Upper lobe of left lung (tissue), 6 donors: ENCODE data around the gene GRIK4. TPM values are rescaled to one million over a fixed set of nuclear protein-coding genes. Genes with fewer than 3 reads are reported as not detected.
A peak's percentile ranks its signal among the peaks of the same experiment; 100 is the strongest.

ENCODE experiments used
- ATAC-seq, 2 donors: fragments of 200-7000 bp; cut with Tn5 transposase; one replicate each; pipeline ENCODE4 v1.9.1; 2022; ENCODE audit warnings: mild to moderate bottlenecking in 2 of 2, moderate library complexity in 2 of 2; ENCODE audit not compliant: low FRiP score in 2 of 2
- DNase-seq, 2 donors: peaks; one replicate each; pipeline ENCODE4 v3.0.0-alpha.2; 2019 to 2020
- H3K27ac ChIP-seq, 4 donors: fragments of 200-600 bp; sonication (generic); one replicate each; pipeline ENCODE4 v1.5.1; 2016 to 2019
- H3K27me3 ChIP-seq, 4 donors: fragments of 200-600 bp; sonication (generic); one replicate each; pipeline ENCODE4 v1.5.1; 2017 to 2019
- H3K36me3 ChIP-seq, 4 donors: fragments of 200-600 bp; sonication (generic); one replicate each; pipeline ENCODE4 v1.5.1; 2016 to 2019
- H3K4me1 ChIP-seq, 4 donors: fragments of 200-600 bp; sonication (generic); one replicate each; pipeline ENCODE4 v1.5.1; 2018 to 2019
- H3K4me3 ChIP-seq, 4 donors: fragments of 200-600 bp; sonication (generic); one replicate each; pipeline ENCODE4 v1.5.1; 2017 to 2019; ENCODE audit warnings: mild to moderate bottlenecking in 2 of 4, moderate library complexity in 1 of 4
- H3K9me3 ChIP-seq, 4 donors: fragments of 200-600 bp; sonication (generic); one replicate each; pipeline ENCODE4 v1.5.1; 2018 to 2019
- CTCF ChIP-seq, 6 experiments: fragments of 450-650 bp in 4 of 6; fragments of 200-600 bp in 2 of 6; sonication (generic) in 2 of 6; IDR thresholded peaks; one replicate each; pipeline ENCODE4 v1.5.1; 2016 to 2019; ENCODE audit warnings: antibody characterized with exemption in 6 of 6
- EP300 ChIP-seq, 4 donors: sonication (generic); formaldehyde crosslinking; IDR thresholded peaks; one replicate each; pipeline ENCODE4 v1.5.1; 2017; ENCODE audit warnings: antibody characterized with exemption in 4 of 4, control low read depth in 2 of 4
- POLR2A ChIP-seq, 4 donors: fragments of 450-650 bp; IDR thresholded peaks; one replicate each; pipeline ENCODE4 v1.5.1; 2016 to 2017; ENCODE audit warnings: antibody characterized with exemption in 4 of 4, mild to moderate bottlenecking in 2 of 4
- POLR2AphosphoS5 ChIP-seq, 2 donors: sonication (generic); formaldehyde crosslinking; IDR thresholded peaks; one replicate each; pipeline ENCODE4 v1.5.1; 2017; ENCODE audit warnings: antibody characterized with exemption in 2 of 2
- WGBS, 2 donors: methylation state at CpG; one replicate each; pipeline ENCODE4 v1.1.5; 2017 to 2018; 5-methylcytosine and 5-hydroxymethylcytosine counted together
- total RNA-seq, 6 donors: library from RNA; depleted of rRNA in 4 of 6; stranded (reverse); fragments of >200 nt in 4 of 6; gene quantifications; one replicate each; pipeline versions ENCODE4 v1.1.0 to v1.2.1, GENCODE V29; 2016 to 2021
- donor health status: DM: no; HTN: no; CAD: no; lungs with moderate emphysema.
- donor health status: DM: no; HTN: yes; CAD: no; lungs with severe emphysema.

The GRIK4 gene
- total RNA-seq, 6 donors from 2014 or later, result 0.30 to 8.4 (median 0.78) TPM

- H3K27me3 ChIP-seq, result no peaks in the 10 kb centered on the region
- no peaks in the 10 kb centered on the region for H3K36me3 ChIP-seq
- H3K4me3 ChIP-seq, result no peak overlapping the region
- 58 to 60% methylated on average over 8 to 16 of the region's 16 CpGs for WGBS, 2 donors
- no peaks in the 10 kb centered on the region for H3K4me1 ChIP-seq
- no peak for DNase-seq
- peak in 1 of 2 donors; percentile 30 for ATAC-seq
- H3K9me3 ChIP-seq, result no peaks in the 10 kb centered on the region
- no peak for TF ChIP-seq EP300 (IDR thresholded peaks at IDR 0.05)
- no peak for TF ChIP-seq POLR2A (IDR thresholded peaks at IDR 0.05)
- TF ChIP-seq POLR2AphosphoS5 (IDR thresholded peaks at IDR 0.05), result no peak
- TF ChIP-seq CTCF (IDR thresholded peaks at IDR 0.05), result no peak
- H3K27ac ChIP-seq, result peak overlapping the region in 1 of 4 donors; percentile 23
Observed at GRCh38 chr11:120532082-120532831, 20.7 kb downstream of the GRIK4 start.

GRCh38 chr11:120532832-120533196 lies 21.3 kb downstream of the GRIK4 start:
- DNase-seq (no peak), ATAC-seq (no peak)
- Histone ChIP-seq H3K4me3 (no peak overlapping the region), H3K9me3 (no peaks in the 10 kb centered on the region), H3K36me3 (no peaks in the 10 kb centered on the region), H3K27me3 (no peaks in the 10 kb centered on the region), H3K4me1 (no peaks in the 10 kb centered on the region), H3K27ac (peak overlapping the region in 1 of 4 donors; percentile 23)
- 59% methylated on average over 5 of the region's 5 CpGs for WGBS, 2 donors
- TF ChIP-seq EP300 (IDR thresholded peaks at IDR 0.05), result no peak
- no peak for TF ChIP-seq POLR2A (IDR thresholded peaks at IDR 0.05)
- TF ChIP-seq CTCF (IDR thresholded peaks at IDR 0.05), result no peak
- no peak for TF ChIP-seq POLR2AphosphoS5 (IDR thresholded peaks at IDR 0.05)

DNA sequence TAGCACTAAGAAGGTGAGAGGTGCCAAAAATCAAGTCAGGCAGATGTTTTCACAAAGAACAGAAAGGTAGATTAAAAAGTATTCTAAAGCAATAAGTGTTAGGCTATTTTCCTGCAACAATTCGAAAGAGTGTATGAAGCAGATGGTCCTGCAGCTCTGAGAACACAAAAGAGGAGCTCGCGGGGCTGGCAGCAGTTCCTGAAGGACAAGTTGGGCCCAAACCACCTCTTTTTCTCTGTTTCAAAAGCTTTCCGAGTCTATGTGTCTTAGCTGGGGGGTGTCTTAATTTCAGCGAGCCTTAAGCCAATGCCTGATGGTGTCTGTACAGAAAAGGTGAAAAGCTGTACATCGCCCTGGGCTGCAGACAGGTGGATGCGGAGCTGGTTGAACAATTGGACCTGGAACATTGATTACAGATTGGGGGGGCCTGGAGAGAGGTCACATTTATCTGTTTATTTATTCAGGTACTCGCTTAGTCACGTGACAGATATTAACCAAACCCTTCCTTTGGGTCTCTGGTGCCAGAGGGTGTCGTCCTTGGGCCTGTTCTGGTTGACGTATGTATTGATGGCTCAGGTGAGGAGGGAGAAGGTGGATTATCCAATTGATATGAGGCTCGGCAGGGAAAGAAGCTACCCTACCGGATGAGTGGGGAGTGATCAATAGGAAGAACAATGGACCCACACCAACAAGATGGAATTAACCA lies 24.7 kb downstream of the GRIK4 start:
- Histone ChIP-seq H3K4me3 (no peak overlapping the region), H3K9me3 (no peaks in the 10 kb centered on the region), H3K4me1 (no peaks in the 10 kb centered on the region), H3K36me3 (no peaks in the 10 kb centered on the region), H3K27ac (no peak overlapping the region), H3K27me3 (no peaks in the 10 kb centered on the region)
- no peak for DNase-seq
- no peak for ATAC-seq
- 91 to 94% methylated on average over 13 of the region's 13 CpGs for WGBS, 2 donors
- TF ChIP-seq EP300 (IDR thresholded peaks at IDR 0.05), result no peak
- no peak for TF ChIP-seq CTCF (IDR thresholded peaks at IDR 0.05)
- TF ChIP-seq POLR2A (IDR thresholded peaks at IDR 0.05), result no peak
- TF ChIP-seq POLR2AphosphoS5 (IDR thresholded peaks at IDR 0.05), result no peak

GRCh38 chr11:120536797-120537169 lies 25.2 kb downstream of the GRIK4 start:
- ATAC-seq, result no peak
- DNase-seq, result peak in 1 of 2 donors; percentile 53
- Histone ChIP-seq H3K36me3 (no peaks in the 10 kb centered on the region), H3K9me3 (peaks cover 0 to 3% (median 0%) of the 10 kb centered on the region in 4 donors), H3K27ac (no peak overlapping the region), H3K4me3 (no peak overlapping the region), H3K4me1 (no peaks in the 10 kb centered on the region), H3K27me3 (no peaks in the 10 kb centered on the region)
- TF ChIP-seq EP300 (IDR thresholded peaks at IDR 0.05) (no peak), POLR2A (IDR thresholded peaks at IDR 0.05) (no peak), CTCF (IDR thresholded peaks at IDR 0.05) (no peak), POLR2AphosphoS5 (IDR thresholded peaks at IDR 0.05) (no peak)
- WGBS, 2 donors, result 93 to 96% methylated on average over 11 of the region's 11 CpGs
